Body of pancreas (tissue), 4 donors: ENCODE results near the gene PPIG.

Experiments
- POLR2A ChIP-seq, 3 donors: fragments of 450-650 bp; IDR thresholded peaks; one replicate each; pipeline ENCODE4 v1.6.1; 2016; ENCODE audit warnings: antibody characterized with exemption in 3 of 3, mild to moderate bottlenecking in 2 of 3
- TF ChIP-seq, protein P1 (sequence below), 7 experiments: fragments of 450-650 bp in 4 of 7; fragments of 200-600 bp in 3 of 7; sonication (generic) in 3 of 7; IDR thresholded peaks; one replicate each; pipeline ENCODE4 v1.5.1; 2016 to 2019; ENCODE audit warnings: antibody characterized with exemption in 7 of 7

DNA sequence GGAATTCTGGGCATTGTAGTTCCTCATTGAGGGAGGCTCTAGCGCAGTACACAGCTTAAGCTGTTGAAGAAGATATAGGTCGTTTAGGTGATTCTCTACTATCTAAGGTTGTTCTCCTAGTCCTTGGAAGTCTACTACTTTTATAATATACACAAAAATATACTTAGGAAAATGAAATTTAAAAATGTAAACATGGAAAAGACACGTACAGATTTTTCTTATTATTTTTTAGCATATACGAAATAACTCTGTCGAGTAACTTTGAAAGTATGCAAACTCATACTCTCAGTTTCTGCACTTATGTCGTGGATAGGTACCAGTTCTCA is 10.2 kb upstream of the PPIG start:
- TF ChIP-seq, protein P1, sequence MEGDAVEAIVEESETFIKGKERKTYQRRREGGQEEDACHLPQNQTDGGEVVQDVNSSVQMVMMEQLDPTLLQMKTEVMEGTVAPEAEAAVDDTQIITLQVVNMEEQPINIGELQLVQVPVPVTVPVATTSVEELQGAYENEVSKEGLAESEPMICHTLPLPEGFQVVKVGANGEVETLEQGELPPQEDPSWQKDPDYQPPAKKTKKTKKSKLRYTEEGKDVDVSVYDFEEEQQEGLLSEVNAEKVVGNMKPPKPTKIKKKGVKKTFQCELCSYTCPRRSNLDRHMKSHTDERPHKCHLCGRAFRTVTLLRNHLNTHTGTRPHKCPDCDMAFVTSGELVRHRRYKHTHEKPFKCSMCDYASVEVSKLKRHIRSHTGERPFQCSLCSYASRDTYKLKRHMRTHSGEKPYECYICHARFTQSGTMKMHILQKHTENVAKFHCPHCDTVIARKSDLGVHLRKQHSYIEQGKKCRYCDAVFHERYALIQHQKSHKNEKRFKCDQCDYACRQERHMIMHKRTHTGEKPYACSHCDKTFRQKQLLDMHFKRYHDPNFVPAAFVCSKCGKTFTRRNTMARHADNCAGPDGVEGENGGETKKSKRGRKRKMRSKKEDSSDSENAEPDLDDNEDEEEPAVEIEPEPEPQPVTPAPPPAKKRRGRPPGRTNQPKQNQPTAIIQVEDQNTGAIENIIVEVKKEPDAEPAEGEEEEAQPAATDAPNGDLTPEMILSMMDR (IDR thresholded peaks at IDR 0.05), result no peak
- no peak for TF ChIP-seq POLR2A (IDR thresholded peaks at IDR 0.05)
